NCI-H2029 treated with DMSO at 0.1 percent for 48 hours (cell line): ENCODE data around the gene PTH2.
"Not testable (repeated sequence)": the region's sequence is repeated elsewhere in the genome, so short reads cannot be mapped to it uniquely, and the experiment has no call there.

ENCODE experiments used
- DNase-seq: peaks from one replicate; lab custom pipeline; 2025; lab: John Stamatoyannopoulos, UW

Gene PTH2

GRCh38 chr19:49378512-49378911 is 44.7 kb downstream of the PTH2 start:
- no peak for DNase-seq

GRCh38 chr19:49374665-49375434 is 48.4 kb downstream of the PTH2 start:
- DNase-seq, result no peak

DNA sequence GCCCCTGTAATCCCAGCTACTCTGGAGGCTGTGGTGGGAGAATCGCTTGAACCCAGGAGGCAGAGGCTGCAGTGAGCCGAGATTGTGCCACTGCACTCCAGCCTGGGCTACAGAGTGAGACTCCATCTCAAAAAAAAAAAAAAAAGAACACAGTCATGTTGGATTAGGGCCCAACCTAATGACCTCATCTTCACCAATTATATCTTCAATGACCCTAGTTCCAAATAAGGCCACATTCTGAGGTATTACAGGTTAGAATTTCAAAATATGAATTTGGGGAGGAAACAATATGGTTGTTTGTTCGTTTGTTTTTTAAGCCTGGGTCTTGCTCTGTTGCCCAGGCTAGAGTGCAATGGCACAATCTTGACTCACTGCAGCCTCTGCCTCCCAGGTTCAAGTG is 50.1 kb downstream of the PTH2 start:
- DNase-seq, result not testable (repeated sequence)
